Ishikawa (cell line): Measurements from ENCODE around the gene LDHA.

Experiments used
- EGR1 ChIP-seq: IDR thresholded peaks from 2 replicates; pipeline ENCODE4 v1.6.1; 2012
- EP300 ChIP-seq: IDR thresholded peaks from 2 replicates; pipeline ENCODE4 v1.6.1; 2012; ENCODE audit warnings: borderline replicate concordance
- NFIC ChIP-seq: IDR thresholded peaks from 2 replicates; pipeline ENCODE4 v1.6.1; 2012
- RAD21 ChIP-seq: IDR thresholded peaks from 2 replicates; pipeline ENCODE4 v1.6.1; 2012; ENCODE audit warnings: low read depth
- REST ChIP-seq: IDR thresholded peaks from 2 replicates; pipeline ENCODE4 v1.6.1; 2012; ENCODE audit warnings: low read depth, mild to moderate bottlenecking
- TAF1 ChIP-seq: IDR thresholded peaks from 2 replicates; pipeline ENCODE4 v1.6.1; 2012; ENCODE audit warnings: low read depth, mild to moderate bottlenecking
- TEAD4 ChIP-seq: IDR thresholded peaks from 2 replicates; pipeline ENCODE4 v1.6.1; 2012
- TF ChIP-seq, protein P1 (sequence below): IDR thresholded peaks from 2 replicates; pipeline ENCODE4 v1.6.1; 2012
- TF ChIP-seq, protein P2 (sequence below): IDR thresholded peaks from 2 replicates; pipeline ENCODE4 v1.6.1; 2012

- TF ChIP-seq RAD21 (no peak), EGR1 (no peak), TAF1 (no peak), EP300 (no peak), REST (no peak), NFIC (no peak), TEAD4 (no peak)
- TF ChIP-seq, protein P1, sequence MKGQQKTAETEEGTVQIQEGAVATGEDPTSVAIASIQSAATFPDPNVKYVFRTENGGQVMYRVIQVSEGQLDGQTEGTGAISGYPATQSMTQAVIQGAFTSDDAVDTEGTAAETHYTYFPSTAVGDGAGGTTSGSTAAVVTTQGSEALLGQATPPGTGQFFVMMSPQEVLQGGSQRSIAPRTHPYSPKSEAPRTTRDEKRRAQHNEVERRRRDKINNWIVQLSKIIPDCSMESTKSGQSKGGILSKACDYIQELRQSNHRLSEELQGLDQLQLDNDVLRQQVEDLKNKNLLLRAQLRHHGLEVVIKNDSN, result no peak
- TF ChIP-seq, protein P2, sequence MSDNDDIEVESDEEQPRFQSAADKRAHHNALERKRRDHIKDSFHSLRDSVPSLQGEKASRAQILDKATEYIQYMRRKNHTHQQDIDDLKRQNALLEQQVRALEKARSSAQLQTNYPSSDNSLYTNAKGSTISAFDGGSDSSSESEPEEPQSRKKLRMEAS, result no peak
Measured at GRCh38 chr11:18358646-18359045, 35.7 kb upstream of the LDHA start.
